Endodermal cell (in vitro differentiated cells): ENCODE measurements around the gene NOP53. TPM values are rescaled to one million over a fixed set of nuclear protein-coding genes. Genes with fewer than 3 reads are reported as not detected.
"Not testable (repeated sequence)": the region's sequence is repeated elsewhere in the genome, so short reads cannot be mapped to it uniquely, and the experiment has no call there.

Experiments
- DNase-seq: peaks from one replicate; pipeline ENCODE4 v3.0.0-alpha.2; 2017
- H3K27ac ChIP-seq: 2 replicates; pipeline ENCODE4 v1.5.1; 2013; ENCODE audit warnings: mild to moderate bottlenecking, low read depth, low read length, moderate library complexity
- H3K27me3 ChIP-seq: 2 replicates; pipeline ENCODE4 v1.6.1; 2013; ENCODE audit warnings: mild to moderate bottlenecking, low read length, moderate library complexity; ENCODE audit not compliant: insufficient read depth, control insufficient read depth, poor library complexity, severe bottlenecking
- H3K36me3 ChIP-seq: 2 replicates; pipeline ENCODE4 v1.7.0; 2013; ENCODE audit warnings: mild to moderate bottlenecking, low read length, moderate library complexity; ENCODE audit not compliant: control insufficient read depth, insufficient read depth
- H3K4me1 ChIP-seq: one replicate; pipeline ENCODE4 v1.7.0; 2013; ENCODE audit warnings: low read length; ENCODE audit not compliant: control insufficient read depth, insufficient read depth
- H3K4me3 ChIP-seq: 2 replicates; pipeline ENCODE4 v1.5.1; 2013; ENCODE audit warnings: mild to moderate bottlenecking, low read length, moderate library complexity
- H3K9ac ChIP-seq: 2 replicates; pipeline ENCODE4 v1.6.1; 2013; ENCODE audit warnings: mild to moderate bottlenecking, low read length, moderate library complexity; ENCODE audit not compliant: poor library complexity, severe bottlenecking; ENCODE audit errors: extremely low read depth
- H3K9me3 ChIP-seq: 2 replicates; pipeline ENCODE4 v1.6.1; 2013; ENCODE audit warnings: mild to moderate bottlenecking, low read length, moderate library complexity; ENCODE audit not compliant: control insufficient read depth
- H3K27ac Mint-ChIP-seq: 2 replicates; pipeline ENCODE4 v1.8.0; 2020; ENCODE audit warnings: mixed read lengths
- H3K27me3 Mint-ChIP-seq: 2 replicates; pipeline ENCODE4 v1.8.0; 2021; ENCODE audit warnings: mild to moderate bottlenecking, mixed read lengths; ENCODE audit not compliant: insufficient read depth
- H3K36me3 Mint-ChIP-seq: 2 replicates; pipeline ENCODE4 v1.8.0; 2020; ENCODE audit warnings: low read depth, mixed read lengths
- H3K4me1 Mint-ChIP-seq: 2 replicates; pipeline ENCODE4 v1.8.0; 2020; ENCODE audit warnings: mixed read lengths
- H3K4me3 Mint-ChIP-seq: 2 replicates; pipeline ENCODE4 v1.8.0; 2020; ENCODE audit warnings: mild to moderate bottlenecking, moderate library complexity, mixed read lengths
- H3K9me3 Mint-ChIP-seq: 2 replicates; pipeline ENCODE4 v1.8.0; 2020; ENCODE audit warnings: mild to moderate bottlenecking, mixed read lengths
- WGBS, 2 experiments: methylation state at CpG; one replicate each; pipeline versions ENCODE4 v1.1.5 to v1.1.7; 2013; ENCODE audit warnings: missing lambda C conversion rate in 2 of 2, mixed read lengths in 1 of 2; ENCODE audit not compliant: insufficient coverage in 1 of 2, insufficient read length in 1 of 2; 5-methylcytosine and 5-hydroxymethylcytosine counted together
- total RNA-seq, 2 donors: library from RNA; stranded (reverse); fragmentation: NEBNext Ultra II Directional in 1 of 2; extraction: Animal tissue kit (Norgen Biotek cat#: 25700) in 1 of 2; gene quantifications; 2 replicates in 1 of 2; 3 replicates in 1 of 2; pipeline ENCODE4 v1.2.1, GENCODE V29; 2021
- TF ChIP-seq, protein P1 (sequence below): fragments of 200-600 bp; sonication (generic); conservative IDR thresholded peaks from 2 replicates; pipeline ENCODE4 v1.5.0; 2021; ENCODE audit warnings: antibody characterized with exemption, mild to moderate bottlenecking

Gene NOP53
- total RNA-seq, 2 donors from 2014 or later: 190 to 258 TPM

DNA sequence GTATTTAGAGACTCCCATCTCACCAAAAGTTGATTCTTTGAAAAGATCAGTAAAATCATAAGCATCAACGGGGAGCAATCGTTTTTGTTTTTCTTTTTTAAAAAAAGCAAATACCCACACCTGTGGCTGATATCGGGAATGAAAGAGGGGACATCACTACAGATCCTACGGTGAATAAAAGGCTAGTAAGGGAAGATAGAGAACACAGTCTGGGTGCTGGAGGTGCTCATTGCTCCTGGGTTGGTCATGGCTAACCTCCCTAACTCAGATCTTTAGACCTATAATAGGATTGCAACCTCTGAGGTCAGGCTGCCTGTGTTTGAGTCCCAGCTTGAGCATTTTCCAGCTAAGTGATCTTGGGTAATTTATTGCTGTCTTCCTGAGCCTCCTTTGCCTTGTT is 31.0 kb upstream of the NOP53 start:
- TF ChIP-seq, protein P1, sequence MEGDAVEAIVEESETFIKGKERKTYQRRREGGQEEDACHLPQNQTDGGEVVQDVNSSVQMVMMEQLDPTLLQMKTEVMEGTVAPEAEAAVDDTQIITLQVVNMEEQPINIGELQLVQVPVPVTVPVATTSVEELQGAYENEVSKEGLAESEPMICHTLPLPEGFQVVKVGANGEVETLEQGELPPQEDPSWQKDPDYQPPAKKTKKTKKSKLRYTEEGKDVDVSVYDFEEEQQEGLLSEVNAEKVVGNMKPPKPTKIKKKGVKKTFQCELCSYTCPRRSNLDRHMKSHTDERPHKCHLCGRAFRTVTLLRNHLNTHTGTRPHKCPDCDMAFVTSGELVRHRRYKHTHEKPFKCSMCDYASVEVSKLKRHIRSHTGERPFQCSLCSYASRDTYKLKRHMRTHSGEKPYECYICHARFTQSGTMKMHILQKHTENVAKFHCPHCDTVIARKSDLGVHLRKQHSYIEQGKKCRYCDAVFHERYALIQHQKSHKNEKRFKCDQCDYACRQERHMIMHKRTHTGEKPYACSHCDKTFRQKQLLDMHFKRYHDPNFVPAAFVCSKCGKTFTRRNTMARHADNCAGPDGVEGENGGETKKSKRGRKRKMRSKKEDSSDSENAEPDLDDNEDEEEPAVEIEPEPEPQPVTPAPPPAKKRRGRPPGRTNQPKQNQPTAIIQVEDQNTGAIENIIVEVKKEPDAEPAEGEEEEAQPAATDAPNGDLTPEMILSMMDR: no peak
- H3K4me3 Mint-ChIP-seq: peak overlapping the region; percentile 50
- H3K9me3 Mint-ChIP-seq: peaks cover 22% of the 10 kb centered on the region
- H3K36me3 ChIP-seq: no peaks in the 10 kb centered on the region
- H3K36me3 Mint-ChIP-seq: peaks cover 5% of the 10 kb centered on the region
- H3K27ac ChIP-seq: no peak overlapping the region
- H3K4me1 Mint-ChIP-seq: peaks cover 7% of the 10 kb centered on the region
- H3K9ac ChIP-seq: no peak overlapping the region
- no peaks in the 10 kb centered on the region for H3K27me3 ChIP-seq
- H3K27me3 Mint-ChIP-seq: peaks cover 29% of the 10 kb centered on the region
- no peak overlapping the region for H3K27ac Mint-ChIP-seq
- peak overlapping the region; percentile 64 for H3K4me3 ChIP-seq
- DNase-seq: no peak
- peaks cover 10% of the 10 kb centered on the region for H3K9me3 ChIP-seq
- no peaks in the 10 kb centered on the region for H3K4me1 ChIP-seq
- WGBS, 2 experiments: 93% methylated on average over 4 of the region's 4 CpGs; no CpG with 5 or more reads in 1 of the 2 experiments

DNA sequence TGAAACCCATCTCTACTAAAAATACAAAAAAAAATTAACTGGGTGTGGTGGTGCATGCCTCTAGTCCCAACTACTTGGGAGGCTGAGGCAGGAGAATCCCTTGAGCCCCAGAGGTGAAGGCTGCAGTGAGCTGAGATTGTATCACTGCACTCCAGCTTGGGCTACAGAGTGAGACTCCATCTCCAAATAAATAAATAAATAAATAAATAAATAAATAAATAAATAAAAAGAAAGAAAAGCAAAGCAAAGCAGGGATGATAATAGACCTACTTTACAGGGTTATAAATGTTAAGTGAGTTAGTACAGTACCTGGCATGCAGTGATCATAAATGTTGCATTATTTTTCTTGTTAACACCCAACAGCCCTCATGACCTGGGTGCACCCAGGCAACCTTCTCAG is 30.5 kb upstream of the NOP53 start:
- H3K36me3 Mint-ChIP-seq, H3K4me1 ChIP-seq, H3K4me1 Mint-ChIP-seq, DNase-seq, H3K27me3 ChIP-seq, H3K27ac ChIP-seq, H3K27ac Mint-ChIP-seq, H3K36me3 ChIP-seq, H3K4me3 Mint-ChIP-seq, H3K9ac ChIP-seq, H3K4me3 ChIP-seq, H3K9me3 ChIP-seq: not testable (repeated sequence)
- Mint-ChIP-seq H3K9me3 (peaks cover 22% of the 10 kb centered on the region), H3K27me3 (peaks cover 29% of the 10 kb centered on the region)

DNA sequence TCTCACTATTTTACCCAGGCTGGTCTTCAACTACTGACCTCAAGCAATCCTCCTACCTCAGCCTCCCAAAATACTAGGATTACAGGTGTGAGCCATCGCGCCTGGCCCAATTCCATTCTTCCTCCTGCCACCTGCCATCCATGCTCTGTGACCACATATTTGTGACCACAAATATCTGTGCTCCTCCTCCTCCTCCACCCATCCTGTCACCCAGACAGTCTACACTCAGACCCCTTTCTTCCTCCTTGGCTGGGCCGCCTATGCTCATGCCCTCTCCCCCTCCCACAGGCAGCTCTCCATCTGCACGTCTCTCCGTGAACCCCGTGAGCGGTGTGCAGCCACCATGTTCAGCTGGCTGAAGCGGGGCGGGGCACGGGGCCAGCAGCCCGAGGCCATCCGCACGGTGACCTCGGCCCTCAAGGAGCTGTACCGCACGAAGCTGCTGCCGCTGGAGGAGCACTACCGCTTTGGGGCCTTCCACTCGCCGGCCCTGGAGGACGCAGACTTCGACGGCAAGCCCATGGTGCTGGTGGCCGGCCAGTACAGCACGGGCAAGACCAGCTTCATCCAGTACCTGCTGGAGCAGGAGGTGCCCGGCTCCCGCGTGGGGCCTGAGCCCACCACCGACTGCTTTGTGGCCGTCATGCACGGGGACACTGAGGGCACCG is 28.9 kb upstream of the NOP53 start:
- H3K9ac ChIP-seq: no peak overlapping the region
- TF ChIP-seq, protein P1: no peak
- H3K9me3 ChIP-seq: peaks cover 10% of the 10 kb centered on the region
- Mint-ChIP-seq H3K4me1 (peaks cover 7% of the 10 kb centered on the region), H3K36me3 (peaks cover 5% of the 10 kb centered on the region), H3K9me3 (peaks cover 22% of the 10 kb centered on the region), H3K27ac (no peak overlapping the region), H3K4me3 (no peak overlapping the region), H3K27me3 (peaks cover 29% of the 10 kb centered on the region)
- no peak for DNase-seq
- WGBS, 2 experiments: 93% methylated on average over 24 to 32 of the region's 32 CpGs
- H3K36me3 ChIP-seq: no peaks in the 10 kb centered on the region
- no peak overlapping the region for H3K4me3 ChIP-seq
- H3K27ac ChIP-seq: no peak overlapping the region
- H3K4me1 ChIP-seq: no peaks in the 10 kb centered on the region
- no peaks in the 10 kb centered on the region for H3K27me3 ChIP-seq

DNA sequence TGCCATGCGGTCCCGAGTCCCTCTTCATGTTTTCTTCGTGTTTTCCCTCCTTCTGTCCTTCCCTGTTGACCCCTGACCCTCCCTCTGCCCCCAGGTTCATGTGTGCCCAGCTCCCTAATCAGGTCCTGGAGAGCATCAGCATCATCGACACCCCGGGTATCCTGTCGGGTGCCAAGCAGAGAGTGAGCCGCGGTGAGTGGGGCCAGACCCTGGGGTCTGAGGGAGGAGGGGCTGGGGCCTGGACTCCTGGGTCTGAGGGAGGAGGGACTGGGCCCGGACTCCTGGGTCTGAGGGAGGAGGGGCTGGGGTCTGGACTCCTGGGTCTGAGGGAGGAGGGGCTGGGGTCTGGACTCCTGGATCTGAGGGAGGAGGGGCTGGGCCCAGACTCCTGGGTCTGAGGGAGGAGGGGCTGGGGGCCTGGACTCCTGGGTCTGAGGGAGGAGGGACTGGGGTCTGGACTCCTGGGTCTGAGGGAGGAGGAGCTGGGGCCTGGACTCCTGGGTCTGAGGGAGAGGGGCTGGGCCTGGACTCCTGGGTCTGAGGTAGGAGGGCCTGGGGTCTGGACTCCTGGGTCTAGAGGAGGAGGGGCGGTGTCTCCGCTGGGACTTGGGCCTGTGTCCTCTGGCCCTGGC is 26.8 kb upstream of the NOP53 start:
- DNase-seq, H3K4me1 ChIP-seq, H3K36me3 ChIP-seq, H3K4me1 Mint-ChIP-seq, H3K27me3 ChIP-seq, H3K9ac ChIP-seq, H3K4me3 Mint-ChIP-seq, H3K4me3 ChIP-seq, H3K36me3 Mint-ChIP-seq, H3K9me3 ChIP-seq, H3K27ac Mint-ChIP-seq: not testable (repeated sequence)
- peaks cover 22% of the 10 kb centered on the region for H3K9me3 Mint-ChIP-seq
- H3K27me3 Mint-ChIP-seq: peaks cover 20% of the 10 kb centered on the region
- WGBS, 2 experiments: 89 to 100% methylated on average over 2 to 11 of the region's 11 CpGs
- H3K27ac ChIP-seq: peak overlapping the region; percentile 66
